ENCODE data around the gene UPF1.

The UPF1 gene

DNA sequence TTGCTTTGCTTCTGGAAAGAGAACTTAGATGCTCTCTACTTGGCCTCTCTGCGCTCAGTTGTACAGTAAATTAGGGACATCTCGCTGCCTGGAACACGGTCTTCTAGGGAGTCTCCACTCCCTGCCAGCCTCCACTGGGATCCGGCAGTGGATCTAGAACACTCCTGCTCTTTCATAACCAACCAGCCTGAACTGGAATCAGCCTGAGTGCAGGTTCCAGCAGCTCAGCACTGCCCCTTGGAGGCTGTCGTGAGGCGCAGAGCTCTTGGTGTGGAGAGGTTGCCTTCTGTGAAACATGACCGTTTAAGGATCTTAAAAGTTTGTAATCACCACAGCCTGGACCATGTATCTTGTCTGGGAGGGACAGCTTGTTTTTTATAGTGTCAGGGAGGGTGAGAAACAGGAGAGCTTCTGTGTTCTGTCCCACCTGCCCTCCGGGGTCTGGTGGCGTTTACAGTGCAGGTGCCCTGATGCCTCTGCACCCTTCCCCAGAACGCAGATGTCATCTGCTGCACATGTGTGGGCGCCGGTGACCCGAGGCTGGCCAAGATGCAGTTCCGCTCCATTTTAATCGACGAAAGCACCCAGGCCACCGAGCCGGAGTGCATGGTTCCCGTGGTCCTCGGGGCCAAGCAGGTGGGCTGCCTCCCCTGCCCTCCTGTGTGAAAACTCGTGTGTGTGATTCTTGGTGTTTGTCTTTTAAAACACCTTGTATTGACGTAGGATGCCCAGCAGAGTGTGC, 24.8 kb downstream of the UPF1 start:
- H3K36me3 ChIP-seq, result peaks cover 100% of the 10 kb centered on the region in 3 donors
- H3K27me3 ChIP-seq, result no peaks in the 10 kb centered on the region
- no peak overlapping the region for H3K4me3 ChIP-seq
- no peak overlapping the region for H3K27ac ChIP-seq
- intact Hi-C loops (cut with DNase I; ENCODE audit: low total_unique reads), result no loop called here
- TF ChIP-seq, protein P1, sequence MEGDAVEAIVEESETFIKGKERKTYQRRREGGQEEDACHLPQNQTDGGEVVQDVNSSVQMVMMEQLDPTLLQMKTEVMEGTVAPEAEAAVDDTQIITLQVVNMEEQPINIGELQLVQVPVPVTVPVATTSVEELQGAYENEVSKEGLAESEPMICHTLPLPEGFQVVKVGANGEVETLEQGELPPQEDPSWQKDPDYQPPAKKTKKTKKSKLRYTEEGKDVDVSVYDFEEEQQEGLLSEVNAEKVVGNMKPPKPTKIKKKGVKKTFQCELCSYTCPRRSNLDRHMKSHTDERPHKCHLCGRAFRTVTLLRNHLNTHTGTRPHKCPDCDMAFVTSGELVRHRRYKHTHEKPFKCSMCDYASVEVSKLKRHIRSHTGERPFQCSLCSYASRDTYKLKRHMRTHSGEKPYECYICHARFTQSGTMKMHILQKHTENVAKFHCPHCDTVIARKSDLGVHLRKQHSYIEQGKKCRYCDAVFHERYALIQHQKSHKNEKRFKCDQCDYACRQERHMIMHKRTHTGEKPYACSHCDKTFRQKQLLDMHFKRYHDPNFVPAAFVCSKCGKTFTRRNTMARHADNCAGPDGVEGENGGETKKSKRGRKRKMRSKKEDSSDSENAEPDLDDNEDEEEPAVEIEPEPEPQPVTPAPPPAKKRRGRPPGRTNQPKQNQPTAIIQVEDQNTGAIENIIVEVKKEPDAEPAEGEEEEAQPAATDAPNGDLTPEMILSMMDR (IDR thresholded peaks at IDR 0.05), result no peak
- H3K4me1 ChIP-seq, result peaks cover 0 to 7% (median 0%) of the 10 kb centered on the region in 4 donors
- DNase-seq, result no peak
- no peaks in the 10 kb centered on the region for H3K9me3 ChIP-seq

DNA sequence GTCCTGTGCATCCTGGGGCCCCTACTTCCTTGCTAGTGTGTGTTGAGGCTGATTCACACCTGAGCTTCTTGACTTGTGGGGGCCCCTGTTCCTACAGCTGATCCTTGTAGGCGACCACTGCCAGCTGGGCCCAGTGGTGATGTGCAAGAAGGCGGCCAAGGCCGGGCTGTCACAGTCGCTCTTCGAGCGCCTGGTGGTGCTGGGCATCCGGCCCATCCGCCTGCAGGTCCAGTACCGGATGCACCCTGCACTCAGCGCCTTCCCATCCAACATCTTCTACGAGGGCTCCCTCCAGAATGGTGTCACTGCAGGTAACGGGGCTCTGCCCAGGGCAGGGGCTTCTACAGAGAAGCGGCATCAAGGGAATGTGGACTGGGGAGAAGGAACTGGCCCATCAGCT, 25.5 kb downstream of the UPF1 start:
- TF ChIP-seq, protein P1 (IDR thresholded peaks at IDR 0.05), result no peak

DNA sequence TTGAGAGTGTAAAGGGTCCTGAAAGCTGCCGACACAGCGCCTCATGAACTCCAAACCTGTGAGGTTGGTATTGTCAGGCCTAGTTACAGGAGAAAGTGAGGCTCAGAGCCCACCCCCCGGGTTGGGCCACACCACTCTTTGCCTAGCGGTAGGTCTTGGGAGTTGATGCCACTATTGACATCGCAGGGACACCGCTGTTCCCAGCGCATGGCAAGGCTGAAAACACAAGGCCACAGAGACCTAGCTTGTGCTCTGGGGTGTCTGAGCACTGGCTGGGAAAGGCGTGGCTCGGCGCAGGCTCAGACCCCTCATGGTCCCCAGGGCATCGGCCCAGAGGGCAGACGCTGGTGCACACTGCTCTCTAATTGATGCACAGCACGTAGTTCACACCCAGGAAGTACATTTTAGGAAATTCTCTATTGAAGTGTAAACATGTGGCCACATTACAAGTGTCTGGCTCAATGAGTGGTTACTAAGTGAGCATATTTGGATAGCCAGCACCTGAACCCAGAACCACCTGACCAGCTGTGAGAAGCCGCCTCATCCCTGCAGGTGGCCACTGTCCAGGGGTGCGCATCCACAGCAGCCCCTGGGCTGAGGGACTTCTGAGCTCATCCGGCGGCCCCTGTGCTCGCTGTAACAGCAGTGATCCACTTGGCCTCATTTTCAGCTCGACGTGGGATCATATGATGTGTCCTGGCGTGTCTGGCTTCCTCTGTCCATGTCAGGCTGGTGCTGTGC, 27.3 kb downstream of the UPF1 start:
- Histone ChIP-seq H3K9me3 (no peaks in the 10 kb centered on the region), H3K27me3 (no peaks in the 10 kb centered on the region), H3K27ac (no peak overlapping the region), H3K36me3 (peaks cover 100% of the 10 kb centered on the region in 3 donors), H3K4me1 (no peaks in the 10 kb centered on the region), H3K4me3 (no peak overlapping the region)
- TF ChIP-seq, protein P1 (IDR thresholded peaks at IDR 0.05), result no peak
- intact Hi-C loops (cut with DNase I; ENCODE audit: low total_unique reads), result no loop called here
- DNase-seq, result no peak

More for the DNA sequence above, 25.5 kb downstream of the UPF1 start:
- intact Hi-C loops (cut with DNase I; ENCODE audit: low total_unique reads), result no loop called here
- DNase-seq, result no peak
- no peak overlapping the region for H3K27ac ChIP-seq
- no peak overlapping the region for H3K4me3 ChIP-seq
- no peaks in the 10 kb centered on the region for H3K9me3 ChIP-seq
- no peaks in the 10 kb centered on the region for H3K4me1 ChIP-seq
- no peaks in the 10 kb centered on the region for H3K27me3 ChIP-seq
- H3K36me3 ChIP-seq, result peaks cover 100% of the 10 kb centered on the region in 3 donors

DNA sequence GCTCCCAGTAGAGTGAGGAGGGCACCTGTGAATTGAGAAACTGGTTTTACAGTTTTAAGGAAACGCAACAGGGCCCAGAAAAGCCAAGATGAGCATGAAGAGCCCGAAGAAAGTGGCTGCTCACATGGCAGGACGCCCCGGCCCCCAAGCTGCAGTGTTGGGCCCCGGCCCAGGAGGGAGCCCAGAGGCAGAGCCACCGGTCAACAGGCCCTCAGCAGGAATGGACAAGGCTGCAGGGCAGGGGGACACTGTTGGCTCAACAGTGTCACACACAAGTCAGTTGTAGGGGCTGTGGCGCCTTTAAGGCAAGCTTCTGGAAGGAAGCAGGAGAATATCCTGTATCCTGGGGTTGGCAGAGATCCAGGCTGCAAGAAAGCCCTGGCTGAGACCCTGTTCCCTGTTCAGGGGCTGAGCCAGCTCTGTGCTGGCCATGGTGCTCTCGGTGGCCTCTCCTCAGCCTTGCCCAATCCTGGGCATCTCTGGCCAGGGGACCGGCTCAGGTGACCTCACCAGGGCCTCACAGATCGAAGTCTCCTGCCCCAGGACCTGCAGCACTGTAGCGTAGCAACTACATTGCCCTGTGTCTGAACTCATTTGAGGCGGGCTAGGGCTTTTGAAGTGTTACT, 28.0 kb downstream of the UPF1 start:
- Histone ChIP-seq H3K9me3 (no peaks in the 10 kb centered on the region), H3K36me3 (peaks cover 97 to 100% (median 100%) of the 10 kb centered on the region in 3 donors), H3K27ac (no peak overlapping the region), H3K4me3 (no peak overlapping the region), H3K27me3 (no peaks in the 10 kb centered on the region), H3K4me1 (no peaks in the 10 kb centered on the region)
- intact Hi-C loops (cut with DNase I; ENCODE audit: low total_unique reads), result no loop called here
- DNase-seq, result no peak
- TF ChIP-seq, protein P1 (IDR thresholded peaks at IDR 0.05), result no peak

DNA sequence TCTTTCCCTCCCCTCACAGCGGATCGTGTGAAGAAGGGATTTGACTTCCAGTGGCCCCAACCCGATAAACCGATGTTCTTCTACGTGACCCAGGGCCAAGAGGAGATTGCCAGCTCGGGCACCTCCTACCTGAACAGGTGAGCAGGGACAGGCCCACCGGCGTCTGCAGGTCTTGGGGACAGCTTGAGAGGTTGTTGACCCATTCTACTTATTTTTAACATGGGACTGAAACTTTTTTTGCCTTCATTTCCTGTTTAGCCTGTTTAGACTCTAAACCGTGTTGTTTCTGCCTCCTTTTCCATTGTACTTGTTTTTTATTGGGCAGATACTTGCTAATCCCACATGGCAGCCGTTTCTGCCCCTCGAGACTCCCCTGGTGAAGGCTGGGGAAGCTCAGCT, 28.5 kb downstream of the UPF1 start:
- no peaks in the 10 kb centered on the region for H3K27me3 ChIP-seq
- TF ChIP-seq, protein P1 (IDR thresholded peaks at IDR 0.05), result no peak
- H3K36me3 ChIP-seq, result peaks cover 97 to 100% (median 100%) of the 10 kb centered on the region in 3 donors
- DNase-seq, result no peak
- no peaks in the 10 kb centered on the region for H3K4me1 ChIP-seq
- no peak overlapping the region for H3K27ac ChIP-seq
- H3K4me3 ChIP-seq, result no peak overlapping the region
- intact Hi-C loops (cut with DNase I; ENCODE audit: low total_unique reads), result no loop called here
- no peaks in the 10 kb centered on the region for H3K9me3 ChIP-seq
